HCT116 (cell line): ENCODE data around the gene DRGX.
A peak's percentile ranks its signal among the peaks of the same experiment; 100 is the strongest.

Source experiments
- EZH2 ChIP-seq: fragments of 200-600 bp; sonication (generic); IDR thresholded peaks from 2 replicates; pipeline ENCODE4 v1.6.1; 2017; ENCODE audit warnings: antibody characterized with exemption, mixed run types
- EZH2phosphoT487 ChIP-seq: fragments of 200-600 bp; IDR thresholded peaks from 2 replicates; pipeline ENCODE4 v1.6.1; 2018; ENCODE audit warnings: antibody characterized with exemption, borderline replicate concordance
- POLR2A ChIP-seq: IDR thresholded peaks from 2 replicates; pipeline ENCODE4 v1.7.0; 2011; ENCODE audit warnings: borderline replicate concordance; ENCODE audit not compliant: insufficient read depth, insufficient read length; ENCODE audit errors: extremely low read depth
- RAD21 ChIP-seq: IDR thresholded peaks from 2 replicates; pipeline ENCODE4 v1.6.1; 2012; ENCODE audit warnings: low read depth, mild to moderate bottlenecking
- TCF7L2 ChIP-seq: IDR thresholded peaks from 2 replicates; pipeline ENCODE4 v1.7.0; 2011; ENCODE audit warnings: borderline replicate concordance, inconsistent platforms; ENCODE audit not compliant: insufficient read depth, insufficient read length; ENCODE audit errors: extremely low read depth
- YY1 ChIP-seq: IDR thresholded peaks from 2 replicates; pipeline ENCODE4 v1.6.1; 2011; ENCODE audit warnings: low read length, low read depth, moderate library complexity, mild to moderate bottlenecking; ENCODE audit not compliant: insufficient replicate concordance; ENCODE audit errors: extremely low read depth
- TF ChIP-seq, protein P1 (sequence below): IDR thresholded peaks from 2 replicates; pipeline ENCODE4 v1.6.1; 2012; ENCODE audit warnings: low read depth
- TF ChIP-seq, protein P2 (sequence below): IDR thresholded peaks from 2 replicates; pipeline ENCODE4 v1.6.1; 2012
- TF ChIP-seq, protein P3 (sequence below), 3 experiments: fragments of 200-600 bp in 1 of 3; sonication (generic) in 1 of 3; IDR thresholded peaks in 2 of 3; conservative IDR thresholded peaks in 1 of 3; 2 replicates each; pipeline ENCODE4 v1.5.1; 2012 to 2017; ENCODE audit warnings: low read depth in 2 of 3, low read length in 2 of 3, antibody characterized with exemption in 1 of 3, borderline replicate concordance in 1 of 3, control low read depth in 1 of 3, mild to moderate bottlenecking in 1 of 3, mixed read lengths in 1 of 3, mixed run types in 1 of 3, moderate library complexity in 1 of 3; ENCODE audit not compliant: insufficient read depth in 1 of 3

DNA sequence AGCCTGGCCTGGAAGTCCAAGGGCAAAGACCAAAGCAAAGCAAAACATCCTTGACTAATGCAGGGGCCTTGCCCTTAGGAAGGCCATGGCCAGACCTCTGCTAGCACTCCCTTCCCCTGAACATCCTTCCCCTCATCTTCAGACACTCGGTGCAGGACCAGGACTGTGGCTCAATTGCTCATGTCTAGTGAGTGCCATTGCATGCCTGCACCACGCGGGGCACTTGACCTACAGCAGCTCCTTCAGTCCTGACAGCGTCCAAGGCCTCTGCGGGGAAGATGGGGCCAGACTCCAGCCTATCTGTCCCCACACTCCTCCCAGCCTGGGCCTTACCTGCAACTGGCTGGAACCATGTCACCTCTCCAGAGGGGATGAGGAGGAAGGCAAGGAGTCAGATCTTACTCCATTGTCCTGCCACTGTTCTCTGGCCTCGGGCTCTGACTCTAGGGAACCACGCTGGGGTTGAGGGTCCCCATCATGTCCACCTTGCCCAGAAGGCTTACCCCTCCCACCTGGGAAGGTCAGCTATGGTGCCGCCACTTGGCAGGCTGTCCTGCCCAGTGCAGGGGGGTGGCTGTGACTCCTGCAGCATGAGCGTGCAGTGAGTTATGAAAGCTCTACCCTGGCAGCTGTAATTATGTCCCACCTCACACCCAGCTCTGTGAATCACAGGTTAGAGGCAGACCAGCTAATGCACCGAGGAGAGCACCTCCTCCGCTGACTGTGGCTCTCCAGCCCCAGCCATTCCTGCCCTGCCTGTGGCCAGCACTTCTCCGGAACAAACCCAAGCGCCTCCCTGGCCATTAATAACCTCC, 16.1 kb downstream of the DRGX start:
- TF ChIP-seq, protein P1, sequence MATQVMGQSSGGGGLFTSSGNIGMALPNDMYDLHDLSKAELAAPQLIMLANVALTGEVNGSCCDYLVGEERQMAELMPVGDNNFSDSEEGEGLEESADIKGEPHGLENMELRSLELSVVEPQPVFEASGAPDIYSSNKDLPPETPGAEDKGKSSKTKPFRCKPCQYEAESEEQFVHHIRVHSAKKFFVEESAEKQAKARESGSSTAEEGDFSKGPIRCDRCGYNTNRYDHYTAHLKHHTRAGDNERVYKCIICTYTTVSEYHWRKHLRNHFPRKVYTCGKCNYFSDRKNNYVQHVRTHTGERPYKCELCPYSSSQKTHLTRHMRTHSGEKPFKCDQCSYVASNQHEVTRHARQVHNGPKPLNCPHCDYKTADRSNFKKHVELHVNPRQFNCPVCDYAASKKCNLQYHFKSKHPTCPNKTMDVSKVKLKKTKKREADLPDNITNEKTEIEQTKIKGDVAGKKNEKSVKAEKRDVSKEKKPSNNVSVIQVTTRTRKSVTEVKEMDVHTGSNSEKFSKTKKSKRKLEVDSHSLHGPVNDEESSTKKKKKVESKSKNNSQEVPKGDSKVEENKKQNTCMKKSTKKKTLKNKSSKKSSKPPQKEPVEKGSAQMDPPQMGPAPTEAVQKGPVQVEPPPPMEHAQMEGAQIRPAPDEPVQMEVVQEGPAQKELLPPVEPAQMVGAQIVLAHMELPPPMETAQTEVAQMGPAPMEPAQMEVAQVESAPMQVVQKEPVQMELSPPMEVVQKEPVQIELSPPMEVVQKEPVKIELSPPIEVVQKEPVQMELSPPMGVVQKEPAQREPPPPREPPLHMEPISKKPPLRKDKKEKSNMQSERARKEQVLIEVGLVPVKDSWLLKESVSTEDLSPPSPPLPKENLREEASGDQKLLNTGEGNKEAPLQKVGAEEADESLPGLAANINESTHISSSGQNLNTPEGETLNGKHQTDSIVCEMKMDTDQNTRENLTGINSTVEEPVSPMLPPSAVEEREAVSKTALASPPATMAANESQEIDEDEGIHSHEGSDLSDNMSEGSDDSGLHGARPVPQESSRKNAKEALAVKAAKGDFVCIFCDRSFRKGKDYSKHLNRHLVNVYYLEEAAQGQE, result no peak
- TF ChIP-seq EZH2, result no peak
- TF ChIP-seq EZH2phosphoT487, result no peak
- TF ChIP-seq TCF7L2, result no peak
- TF ChIP-seq YY1, result no peak
- no peak for TF ChIP-seq RAD21
- TF ChIP-seq, protein P2, sequence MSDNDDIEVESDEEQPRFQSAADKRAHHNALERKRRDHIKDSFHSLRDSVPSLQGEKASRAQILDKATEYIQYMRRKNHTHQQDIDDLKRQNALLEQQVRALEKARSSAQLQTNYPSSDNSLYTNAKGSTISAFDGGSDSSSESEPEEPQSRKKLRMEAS, result no peak
- TF ChIP-seq, protein P3, sequence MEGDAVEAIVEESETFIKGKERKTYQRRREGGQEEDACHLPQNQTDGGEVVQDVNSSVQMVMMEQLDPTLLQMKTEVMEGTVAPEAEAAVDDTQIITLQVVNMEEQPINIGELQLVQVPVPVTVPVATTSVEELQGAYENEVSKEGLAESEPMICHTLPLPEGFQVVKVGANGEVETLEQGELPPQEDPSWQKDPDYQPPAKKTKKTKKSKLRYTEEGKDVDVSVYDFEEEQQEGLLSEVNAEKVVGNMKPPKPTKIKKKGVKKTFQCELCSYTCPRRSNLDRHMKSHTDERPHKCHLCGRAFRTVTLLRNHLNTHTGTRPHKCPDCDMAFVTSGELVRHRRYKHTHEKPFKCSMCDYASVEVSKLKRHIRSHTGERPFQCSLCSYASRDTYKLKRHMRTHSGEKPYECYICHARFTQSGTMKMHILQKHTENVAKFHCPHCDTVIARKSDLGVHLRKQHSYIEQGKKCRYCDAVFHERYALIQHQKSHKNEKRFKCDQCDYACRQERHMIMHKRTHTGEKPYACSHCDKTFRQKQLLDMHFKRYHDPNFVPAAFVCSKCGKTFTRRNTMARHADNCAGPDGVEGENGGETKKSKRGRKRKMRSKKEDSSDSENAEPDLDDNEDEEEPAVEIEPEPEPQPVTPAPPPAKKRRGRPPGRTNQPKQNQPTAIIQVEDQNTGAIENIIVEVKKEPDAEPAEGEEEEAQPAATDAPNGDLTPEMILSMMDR (IDR thresholded peaks at IDR 0.05 in 2 of 3, conservative IDR thresholded peaks at IDR 0.05 in 1 of 3; ENCODE audit: borderline replicate concordance in 1 of 3, insufficient read depth in 1 of 3, low read depth in 2 of 3, low read length in 2 of 3), result peak in 2 of 3 experiments; percentile 57 to 70; a peak in 4 of 6 replicates
- no peak for TF ChIP-seq POLR2A
